Adipose tissue (tissue), 3 donors: ENCODE results near the gene COL18A1. TPM values are rescaled to one million over a fixed set of nuclear protein-coding genes. Genes with fewer than 3 reads are reported as not detected.
"Not testable (repeated sequence)": the region's sequence is repeated elsewhere in the genome, so short reads cannot be mapped to it uniquely, and the experiment has no call there.

ENCODE experiments used
- H3K27ac ChIP-seq: one replicate; pipeline ENCODE4 v1.5.1; 2013; ENCODE audit warnings: low read depth, low read length
- WGBS, 3 donors: extraction: QIAGEN DNeasy Blood & Tissue Kit; methylation state at CpG; one replicate each; pipeline ENCODE4 v1.1.7; 2013; 5-methylcytosine and 5-hydroxymethylcytosine counted together
- polyA plus RNA-seq, 3 donors: library from polyadenylated mRNA; stranded (reverse); fragments of 200-250 nt; gene quantifications; one replicate each; pipeline ENCODE4 v1.2.3, GENCODE V29; 2013
- donor health status: healthy with polysubstance abuse.
- donor health status: Bipolar disorder and iron deficiency.
- donor health status: healthy.

COL18A1 gene
- polyA plus RNA-seq, 3 donors, result 42.2 to 93.6 (median 50.6) TPM

GRCh38 chr21:45499970-45500577 lies 95.1 kb downstream of the COL18A1 start:
- H3K27ac ChIP-seq, result no peak overlapping the region
- 82 to 84% (median 84%) methylated on average over 6 of the region's 6 CpGs for WGBS, 3 donors

- H3K27ac ChIP-seq, result not testable (repeated sequence)
- 68 to 88% (median 85%) methylated on average over 16 to 19 of the region's 20 CpGs for WGBS, 3 donors
These were observed 96.4 kb downstream of the COL18A1 start for GRCh38 chr21:45501081-45502005.

DNA sequence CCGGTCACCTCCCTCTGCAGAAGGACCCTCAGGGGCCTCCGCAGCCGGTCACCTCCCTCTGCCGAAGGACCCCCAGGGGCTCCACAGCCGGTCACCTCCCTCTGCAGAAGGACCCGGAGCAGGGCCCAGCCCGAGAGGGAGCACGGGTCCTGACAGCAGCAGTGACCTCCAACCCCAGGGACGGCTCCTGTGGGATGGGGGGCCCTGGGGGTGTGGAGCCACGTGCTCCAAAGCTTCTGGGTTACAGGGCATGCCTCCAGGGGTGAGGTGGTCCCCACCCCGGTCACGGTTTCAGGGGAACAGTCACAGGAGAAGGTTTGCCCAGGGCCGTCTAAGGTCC lies 97.0 kb downstream of the COL18A1 start:
- no peak overlapping the region for H3K27ac ChIP-seq
- 78 to 87% (median 83%) methylated on average over 8 to 13 of the region's 13 CpGs for WGBS, 3 donors

DNA sequence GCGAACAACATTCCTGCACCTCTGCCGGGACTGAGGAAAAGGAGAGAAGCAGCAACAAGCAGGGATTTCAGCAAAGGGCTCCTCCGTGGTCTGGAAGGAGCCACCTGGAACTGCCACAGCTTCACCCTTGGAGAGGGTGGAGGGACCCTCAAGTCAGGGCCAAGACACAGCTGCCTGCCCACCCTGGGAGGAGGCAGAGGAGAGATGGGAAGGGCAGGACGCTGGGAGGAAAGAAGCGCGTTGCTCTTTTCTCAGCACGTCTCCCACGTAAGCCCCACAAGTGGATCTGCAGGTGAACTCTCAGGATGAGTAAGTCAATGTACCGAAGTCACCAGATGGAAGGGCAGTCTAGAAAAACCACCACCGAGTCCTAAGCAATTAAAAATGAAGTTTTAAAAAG lies 97.6 kb downstream of the COL18A1 start:
- no peak overlapping the region for H3K27ac ChIP-seq
- WGBS, 3 donors, result 84 to 89% (median 88%) methylated on average over 10 of the region's 10 CpGs

- 82 to 96% (median 89%) methylated on average over 3 of the region's 4 CpGs for WGBS, 3 donors
- not testable (repeated sequence) for H3K27ac ChIP-seq
These were observed 98.3 kb downstream of the COL18A1 start for GRCh38 chr21:45503226-45503625.

- WGBS, 3 donors, result 88 to 91% (median 91%) methylated on average over 16 to 22 of the region's 22 CpGs
These were observed 99.1 kb downstream of the COL18A1 start for GRCh38 chr21:45504021-45504515.

GRCh38 chr21:45504516-45505415 lies 99.8 kb downstream of the COL18A1 start:
- H3K27ac ChIP-seq, result no peak overlapping the region
- 85 to 86% (median 85%) methylated on average over 33 to 41 of the region's 41 CpGs for WGBS, 3 donors

More at GRCh38 chr21:45504021-45504515, 99.1 kb downstream of the COL18A1 start:
- H3K27ac ChIP-seq, result no peak overlapping the region

GRCh38 chr21:45505416-45506021 lies 100.6 kb downstream of the COL18A1 start:
- H3K27ac ChIP-seq, result no peak overlapping the region
- WGBS, 3 donors, result 62 to 92% (median 86%) methylated on average over 30 to 33 of the region's 33 CpGs

- 73 to 86% (median 86%) methylated on average over 22 of the region's 22 CpGs for WGBS, 3 donors
- H3K27ac ChIP-seq, result no peak overlapping the region
These were observed 101.4 kb downstream of the COL18A1 start for GRCh38 chr21:45506241-45506817.

- WGBS, 3 donors, result 73 to 87% (median 79%) methylated on average over 9 to 13 of the region's 13 CpGs
- no peak overlapping the region for H3K27ac ChIP-seq
These were observed 102.0 kb downstream of the COL18A1 start for GRCh38 chr21:45506836-45507522.

- WGBS, 3 donors, result 72 to 86% (median 82%) methylated on average over 8 to 9 of the region's 9 CpGs
- no peak overlapping the region for H3K27ac ChIP-seq
These were observed 102.5 kb downstream of the COL18A1 start for GRCh38 chr21:45507523-45507875.

- no peak overlapping the region for H3K27ac ChIP-seq
- WGBS, 3 donors, result 97 to 100% (median 97%) methylated on average over 3 of the region's 3 CpGs
These were observed 103.0 kb downstream of the COL18A1 start for GRCh38 chr21:45507888-45508508.

- 72 to 82% (median 80%) methylated on average over 29 to 42 of the region's 42 CpGs for WGBS, 3 donors
- no peak overlapping the region for H3K27ac ChIP-seq
These were observed 103.9 kb downstream of the COL18A1 start for GRCh38 chr21:45508607-45509565.

GRCh38 chr21:45509566-45510465 lies 104.9 kb downstream of the COL18A1 start:
- 91 to 95% (median 94%) methylated on average over 57 to 61 of the region's 61 CpGs for WGBS, 3 donors
- no peak overlapping the region for H3K27ac ChIP-seq

DNA sequence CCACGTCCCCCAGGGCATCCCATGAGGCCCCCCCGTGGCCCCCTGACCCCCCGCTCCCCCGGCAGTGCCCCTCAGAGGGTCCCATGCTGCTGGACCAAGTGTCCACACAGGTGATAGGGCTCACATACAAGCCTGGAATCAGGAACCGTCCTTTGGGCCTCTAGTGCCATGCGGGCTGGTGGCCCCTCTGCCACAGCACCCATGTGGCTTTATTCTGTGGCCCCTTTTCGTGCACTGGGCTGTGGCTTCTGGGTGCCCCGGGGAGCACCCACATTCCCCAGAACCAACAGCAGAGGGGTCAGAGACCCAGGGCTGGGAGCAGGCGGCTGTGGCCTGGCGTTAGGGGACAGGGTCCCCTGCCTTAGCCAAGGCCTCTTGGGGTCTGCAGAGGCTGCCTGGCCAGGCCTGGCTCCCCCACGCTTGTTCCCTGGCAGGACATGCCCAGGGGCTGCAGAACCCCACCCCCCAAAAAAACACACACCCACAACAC lies 105.5 kb downstream of the COL18A1 start:
- H3K27ac ChIP-seq, result no peak overlapping the region
- WGBS, 3 donors, result 80 to 84% (median 84%) methylated on average over 10 to 11 of the region's 11 CpGs
